ENCODE measurements around the gene SAMD11. TPM values are rescaled to one million over a fixed set of nuclear protein-coding genes. Genes with fewer than 3 reads are reported as not detected.

SAMD11 gene
- total RNA-seq, 1 experiment from 2014 or later = 13.5 TPM

GRCh38 chr1:939511-940106 is 15.9 kb downstream of the SAMD11 start:
- no peaks in the 10 kb centered on the region for H4K20me1 ChIP-seq (ENCODE audit: control insufficient read depth, insufficient read depth, insufficient read length)
- no peak overlapping the region for H2AFZ ChIP-seq (ENCODE audit: low read length)
- H2BK5ac ChIP-seq (ENCODE audit: insufficient read length, low read length) = no peak overlapping the region
- no peak overlapping the region for H2BK12ac ChIP-seq (ENCODE audit: insufficient read length, low read depth, low read length)
- no peak overlapping the region for H2BK15ac ChIP-seq (ENCODE audit: low read depth, low read length)
- H3K4me2 ChIP-seq (ENCODE audit: insufficient read depth, insufficient read length, low read length) = no peak overlapping the region
- Mint-ChIP-seq H3K27ac (no peak overlapping the region), H3K9me3 (no peaks in the 10 kb centered on the region), H3K27me3 (ENCODE audit: low read depth) (peaks cover 75% of the 10 kb centered on the region), H3K36me3 (ENCODE audit: insufficient read depth in 1 of 3, low read depth in 3 of 3) (peaks cover 0 to 6% (median 2%) of the 10 kb centered on the region in 3 experiments; a peak in 3 of 7 replicates), H3K4me1 (peaks cover 9 to 46% of the 10 kb centered on the region in 2 experiments), H3K4me3 (peak overlapping the region in 1 of 2 experiments; percentile 20; a peak in 2 of 5 replicates)
- H2BK120ac ChIP-seq (ENCODE audit: low read depth, low read length, poor library complexity, severe bottlenecking) = no peak overlapping the region
- no peak overlapping the region for H4K5ac ChIP-seq (ENCODE audit: insufficient read length, low read depth, low read length)
- no peak overlapping the region for H3K56ac ChIP-seq (ENCODE audit: insufficient read length, low read depth, low read length)
- no peak overlapping the region for H3K4ac ChIP-seq (ENCODE audit: low read depth, low read length)
- H3K27ac ChIP-seq (ENCODE audit: insufficient read length, low read depth, low read length) = no peak overlapping the region
- peaks cover 6% of the 10 kb centered on the region for H3K23me2 ChIP-seq (ENCODE audit: insufficient read length, low read depth, low read length, poor library complexity, severe bottlenecking)
- no peaks in the 10 kb centered on the region for H3K79me1 ChIP-seq (ENCODE audit: insufficient read depth, low read depth, low read length, poor library complexity, severe bottlenecking)
- no peak overlapping the region for H3K9ac ChIP-seq (ENCODE audit: extremely low read depth, insufficient read length, low read length)
- no peak overlapping the region for H3K14ac ChIP-seq (ENCODE audit: insufficient read depth, low read length)
- H3K27me3 ChIP-seq (ENCODE audit: insufficient read depth, low read length) = peaks cover 51% of the 10 kb centered on the region
- no peak overlapping the region for H3T11ph ChIP-seq (ENCODE audit: low read length)
- DNase-seq = no peak
- WGBS (ENCODE audit: extremely low coverage, insufficient read length, low lambda C conversion rate) = no CpG with 5 or more reads among the region's 21 CpGs
- no peak overlapping the region for H3K18ac ChIP-seq (ENCODE audit: insufficient read length, low read depth, low read length)
- H2AK5ac ChIP-seq (ENCODE audit: insufficient read length, low read length) = no peak overlapping the region
- H3K79me2 ChIP-seq (ENCODE audit: insufficient read depth, low read length) = no peaks in the 10 kb centered on the region
- H3K9me3 ChIP-seq (ENCODE audit: control insufficient read depth, low read depth, low read length) = no peaks in the 10 kb centered on the region
- H3K4me1 ChIP-seq (ENCODE audit: insufficient read depth, low read length) = no peaks in the 10 kb centered on the region
- no peak overlapping the region for H4K8ac ChIP-seq (replicated peaks; ENCODE audit: insufficient read length, low read depth, low read length)
- no peak overlapping the region for H2BK20ac ChIP-seq (ENCODE audit: low read depth, low read length, poor library complexity, severe bottlenecking)
- TF ChIP-seq CTCF (conservative IDR thresholded peaks at IDR 0.05) = no peak
- no peak overlapping the region for H3K23ac ChIP-seq (ENCODE audit: insufficient read length, low read depth, low read length)
- H4K91ac ChIP-seq (ENCODE audit: insufficient read length, low read depth, low read length) = no peak overlapping the region

All from H9 (cell line).